Gastrocnemius medialis (tissue), 4 donors: Measurements from ENCODE around the gene CYB5R3.

Source experiments
- CTCF ChIP-seq, 5 experiments: fragments of 450-650 bp in 3 of 5; fragments of 200-600 bp in 2 of 5; sonication (generic) in 2 of 5; IDR thresholded peaks in 4 of 5; conservative IDR thresholded peaks in 1 of 5; 1 replicate in 4 of 5; 2 replicates in 1 of 5; pipeline ENCODE4 v1.5.1; 2016 to 2019; ENCODE audit warnings: antibody characterized with exemption in 5 of 5, mild to moderate bottlenecking in 3 of 5, moderate library complexity in 3 of 5
- POLR2A ChIP-seq, 2 donors: fragments of 450-650 bp; IDR thresholded peaks; one replicate each; pipeline ENCODE4 v1.6.1; 2017; ENCODE audit warnings: antibody characterized with exemption in 2 of 2, mild to moderate bottlenecking in 2 of 2, moderate library complexity in 2 of 2

DNA sequence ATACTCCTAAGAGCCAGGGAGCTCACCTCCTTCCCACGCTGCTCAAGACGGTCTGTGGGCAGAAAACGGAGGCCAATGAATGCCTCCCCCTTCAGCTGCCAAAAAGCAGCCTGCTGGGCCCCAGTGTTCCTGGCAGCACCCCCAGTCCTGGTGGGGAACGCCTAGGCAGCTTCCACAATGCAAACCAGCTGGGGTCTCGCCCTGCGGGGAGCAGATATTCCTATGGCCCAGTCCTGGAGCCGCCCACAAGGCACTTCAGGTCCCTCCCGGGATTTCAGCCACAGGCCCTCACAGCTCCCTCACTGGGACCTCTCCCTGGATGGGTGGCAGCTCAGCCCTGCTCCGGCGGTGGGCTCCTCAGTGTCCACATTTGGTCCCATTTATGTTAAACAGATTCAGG, 42.2 kb upstream of the CYB5R3 start:
- TF ChIP-seq CTCF (IDR thresholded peaks at IDR 0.05 in 4 of 5, conservative IDR thresholded peaks at IDR 0.05 in 1 of 5) (no peak), POLR2A (IDR thresholded peaks at IDR 0.05) (no peak)
